ENCODE data around the gene SELENOS. TPM values are rescaled to one million over a fixed set of nuclear protein-coding genes. Genes with fewer than 3 reads are reported as not detected.

The SELENOS gene
- total RNA-seq, 1 donor from 2014 or later: 24.5 TPM

DNA sequence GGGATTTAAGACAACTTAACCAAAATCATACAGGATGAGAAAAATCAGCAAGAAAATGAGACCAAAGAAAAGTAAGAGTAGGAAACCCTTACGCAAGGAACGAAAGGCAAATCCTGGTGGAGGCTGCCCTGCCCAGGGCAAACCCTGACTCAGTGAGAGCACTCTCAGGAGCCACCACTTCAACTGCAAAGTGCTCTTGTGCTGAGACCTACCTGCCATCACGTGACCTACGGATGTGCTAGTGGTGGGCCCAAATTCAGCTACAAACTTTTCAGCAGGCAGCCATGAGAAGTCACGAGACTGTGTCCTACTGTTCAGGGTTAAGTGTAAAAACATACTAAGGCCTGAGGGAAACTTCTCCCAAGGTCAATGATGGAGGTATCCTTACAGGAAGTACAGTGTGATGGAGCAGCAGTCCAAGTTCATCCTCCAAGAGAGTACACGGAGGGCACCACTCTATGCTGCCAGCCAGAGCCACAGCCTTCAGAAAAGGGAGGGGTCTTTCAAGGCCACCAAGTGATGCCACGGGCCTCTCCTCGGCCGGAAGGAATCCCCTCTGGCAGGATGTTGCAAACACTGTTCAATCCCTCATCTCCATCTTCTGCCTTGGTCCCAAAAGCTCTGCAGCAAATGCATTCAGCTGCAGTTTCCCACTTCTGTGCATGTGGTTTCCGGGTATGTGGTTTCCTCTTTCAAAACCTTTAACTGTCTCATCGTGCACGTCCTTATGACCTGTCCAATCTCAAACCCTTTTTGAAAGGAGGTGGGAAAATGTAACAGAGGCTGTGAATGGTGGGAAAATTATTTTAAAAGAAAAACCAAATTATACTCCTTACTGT, 34.9 kb downstream of the SELENOS start:
- H3K27me3 Mint-ChIP-seq: no peaks in the 10 kb centered on the region
- H3K27ac Mint-ChIP-seq: peak overlapping the region; percentile 65
- H3K9me3 Mint-ChIP-seq: no peaks in the 10 kb centered on the region
- ATAC-seq (ENCODE audit: low read depth) (peak; percentile 85), DNase-seq (peak; percentile 24)
- peak overlapping the region; percentile 46 for H3K4me3 Mint-ChIP-seq
- POLR2A ChIA-PET: interaction anchor here (1.0 to 2.3 kb wide), 5 partner anchors 8 to 151 kb away, joined by 3 to 10 read pairs (median 4); partner anchors contain the start of gene CHSY1
- H3K36me3 Mint-ChIP-seq (ENCODE audit: low read depth): no peaks in the 10 kb centered on the region
- TF ChIP-seq, protein P1, sequence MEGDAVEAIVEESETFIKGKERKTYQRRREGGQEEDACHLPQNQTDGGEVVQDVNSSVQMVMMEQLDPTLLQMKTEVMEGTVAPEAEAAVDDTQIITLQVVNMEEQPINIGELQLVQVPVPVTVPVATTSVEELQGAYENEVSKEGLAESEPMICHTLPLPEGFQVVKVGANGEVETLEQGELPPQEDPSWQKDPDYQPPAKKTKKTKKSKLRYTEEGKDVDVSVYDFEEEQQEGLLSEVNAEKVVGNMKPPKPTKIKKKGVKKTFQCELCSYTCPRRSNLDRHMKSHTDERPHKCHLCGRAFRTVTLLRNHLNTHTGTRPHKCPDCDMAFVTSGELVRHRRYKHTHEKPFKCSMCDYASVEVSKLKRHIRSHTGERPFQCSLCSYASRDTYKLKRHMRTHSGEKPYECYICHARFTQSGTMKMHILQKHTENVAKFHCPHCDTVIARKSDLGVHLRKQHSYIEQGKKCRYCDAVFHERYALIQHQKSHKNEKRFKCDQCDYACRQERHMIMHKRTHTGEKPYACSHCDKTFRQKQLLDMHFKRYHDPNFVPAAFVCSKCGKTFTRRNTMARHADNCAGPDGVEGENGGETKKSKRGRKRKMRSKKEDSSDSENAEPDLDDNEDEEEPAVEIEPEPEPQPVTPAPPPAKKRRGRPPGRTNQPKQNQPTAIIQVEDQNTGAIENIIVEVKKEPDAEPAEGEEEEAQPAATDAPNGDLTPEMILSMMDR (IDR thresholded peaks at IDR 0.05): no peak
- intact Hi-C loops (cut with micrococcal nuclease): no loop called here
- peaks cover 80% of the 10 kb centered on the region for H3K4me1 Mint-ChIP-seq
- CTCF ChIA-PET: interaction anchor here (1.2 to 3.9 kb wide), 2 partner anchors 15 to 155 kb away, joined by 4 to 18 read pairs; no protein-coding TSS in a partner anchor

DNA sequence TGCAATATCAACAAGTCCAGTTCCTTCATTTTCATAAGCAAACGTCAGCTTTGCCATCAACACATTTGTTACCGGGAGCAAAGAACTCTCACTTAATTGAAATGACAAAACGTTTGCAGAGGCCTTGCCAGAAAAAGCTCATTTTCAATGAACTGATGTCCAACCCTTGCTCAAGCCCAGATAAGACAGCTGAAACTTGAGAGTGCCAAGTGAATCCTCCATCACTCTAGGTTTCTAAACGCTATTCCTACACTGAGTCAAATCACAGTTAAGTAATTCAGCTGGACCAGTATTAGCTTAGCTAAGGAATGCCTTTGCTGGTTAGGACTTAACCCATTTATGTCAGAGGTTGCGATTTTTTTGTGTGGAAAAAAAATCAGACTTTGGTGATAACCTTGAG, 36.9 kb downstream of the SELENOS start:
- intact Hi-C loops (cut with micrococcal nuclease): no loop called here
- no peak overlapping the region for H3K27ac Mint-ChIP-seq
- TF ChIP-seq, protein P1 (IDR thresholded peaks at IDR 0.05): no peak
- H3K9me3 Mint-ChIP-seq: no peaks in the 10 kb centered on the region
- no peak overlapping the region for H3K4me3 Mint-ChIP-seq
- ATAC-seq (ENCODE audit: low read depth): no peak
- ChIA-PET POLR2A (interaction anchor here (1.8 kb wide), 1 partner anchor 12 kb away, joined by 10 read pairs; the partner anchor contains the start of gene CHSY1), CTCF (no interaction called here)
- peaks cover 63% of the 10 kb centered on the region for H3K4me1 Mint-ChIP-seq
- no peak for DNase-seq
- no peaks in the 10 kb centered on the region for H3K27me3 Mint-ChIP-seq
- peaks cover 5% of the 10 kb centered on the region for H3K36me3 Mint-ChIP-seq (ENCODE audit: low read depth)

DNA sequence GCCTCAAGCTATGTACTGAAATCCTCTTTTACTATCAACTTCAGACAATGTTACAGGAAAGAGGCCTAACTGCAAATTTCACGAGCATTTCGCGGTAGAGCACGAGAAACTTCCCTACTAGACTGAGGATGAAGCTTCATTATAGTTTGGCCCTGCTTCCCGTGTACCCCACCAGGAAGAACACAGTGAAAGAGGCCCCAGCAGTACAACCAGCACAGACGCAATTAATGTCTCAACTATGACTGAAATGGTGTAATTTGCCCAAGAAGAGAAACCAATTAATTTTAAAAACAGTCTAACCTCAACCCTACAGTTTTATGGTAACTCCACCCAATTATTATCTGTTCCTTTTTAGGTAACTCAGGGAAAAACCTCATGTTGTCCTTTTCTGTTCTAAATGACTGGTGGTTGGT, 37.6 kb downstream of the SELENOS start:
- Mint-ChIP-seq H3K36me3 (ENCODE audit: low read depth) (peaks cover 11% of the 10 kb centered on the region), H3K27me3 (no peaks in the 10 kb centered on the region), H3K9me3 (no peaks in the 10 kb centered on the region), H3K4me3 (peak overlapping the region; percentile 29), H3K4me1 (peaks cover 57% of the 10 kb centered on the region), H3K27ac (peak overlapping the region; percentile 65)
- TF ChIP-seq, protein P1 (IDR thresholded peaks at IDR 0.05): no peak
- DNase-seq: no peak
- intact Hi-C loops (cut with micrococcal nuclease): no loop called here
- POLR2A ChIA-PET: interaction anchor here (0.9 to 1.8 kb wide), 2 partner anchors 11 to 12 kb away, joined by 3 to 10 read pairs; partner anchors contain the start of gene CHSY1
- ATAC-seq (ENCODE audit: low read depth): no peak
- CTCF ChIA-PET: interaction anchor here (1.3 kb wide), 1 partner anchor 12 kb away, joined by 4 read pairs; the partner anchor contains the start of gene CHSY1

DNA sequence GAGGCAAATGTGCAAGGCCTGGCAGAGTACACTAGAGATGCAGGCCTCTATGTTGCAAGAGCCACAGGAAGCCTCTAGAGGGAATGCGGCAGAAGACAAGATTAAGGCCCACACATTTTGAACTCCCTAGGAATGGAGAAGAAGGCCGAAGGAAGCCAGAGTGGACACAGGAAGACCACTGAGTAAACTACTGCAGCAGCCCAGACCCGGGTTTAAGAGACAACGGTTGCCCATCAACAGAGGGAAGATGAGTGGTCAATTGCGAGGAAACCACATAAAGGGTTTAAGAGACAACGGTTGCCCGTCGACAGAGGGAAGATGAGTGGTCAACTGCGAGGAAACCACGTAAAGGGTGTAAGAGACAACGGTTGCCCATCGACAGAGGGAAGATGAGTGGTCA, 40.0 kb downstream of the SELENOS start:
- DNase-seq (no peak), ATAC-seq (ENCODE audit: low read depth) (no peak)
- CTCF ChIA-PET: interaction anchor here (0.6 kb wide), 1 partner anchor 147 kb away, joined by 3 read pairs; no protein-coding TSS in a partner anchor
- peaks cover 39% of the 10 kb centered on the region for H3K4me1 Mint-ChIP-seq
- no peaks in the 10 kb centered on the region for H3K27me3 Mint-ChIP-seq
- no peak overlapping the region for H3K27ac Mint-ChIP-seq
- no peaks in the 10 kb centered on the region for H3K9me3 Mint-ChIP-seq
- TF ChIP-seq, protein P1 (IDR thresholded peaks at IDR 0.05): no peak
- H3K4me3 Mint-ChIP-seq: no peak overlapping the region
- POLR2A ChIA-PET: no interaction called here
- intact Hi-C loops (cut with micrococcal nuclease): no loop called here
- peaks cover 32% of the 10 kb centered on the region for H3K36me3 Mint-ChIP-seq (ENCODE audit: low read depth)

DNA sequence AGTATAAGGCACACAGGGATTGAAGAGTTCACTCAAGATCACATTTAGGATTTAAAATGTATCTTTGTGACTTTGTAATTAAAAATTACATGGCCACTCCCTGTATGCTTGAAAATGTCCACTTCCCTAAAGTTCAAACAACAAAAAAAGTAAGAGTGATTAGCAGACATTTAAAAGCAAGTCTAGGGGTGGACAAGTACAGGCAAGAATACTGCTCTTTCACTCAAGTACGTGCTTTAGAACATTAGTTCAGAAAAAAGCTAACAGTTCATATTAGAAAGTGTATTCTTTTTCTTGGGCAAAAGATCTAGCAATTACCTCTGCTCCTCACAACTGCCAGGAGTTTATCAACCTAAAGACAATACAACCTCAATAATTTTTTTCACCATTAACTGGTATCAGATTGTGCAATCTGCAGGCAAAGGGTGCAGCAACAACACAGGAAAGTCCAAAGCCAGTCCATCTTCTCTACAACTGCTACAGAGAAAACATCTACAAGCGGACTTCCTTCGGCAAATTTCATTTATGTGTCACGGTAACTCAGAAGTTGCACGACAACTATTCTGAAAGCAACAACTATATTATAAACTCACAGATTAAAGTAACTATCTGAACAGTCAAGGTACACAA, 43.5 kb downstream of the SELENOS start:
- TF ChIP-seq, protein P1 (IDR thresholded peaks at IDR 0.05): no peak
- H3K36me3 Mint-ChIP-seq (ENCODE audit: low read depth): peaks cover 55% of the 10 kb centered on the region
- H3K4me1 Mint-ChIP-seq: peaks cover 15% of the 10 kb centered on the region
- DNase-seq (no peak), ATAC-seq (ENCODE audit: low read depth) (no peak)
- H3K4me3 Mint-ChIP-seq: no peak overlapping the region
- ChIA-PET CTCF (no interaction called here), POLR2A (no interaction called here)
- peaks cover 6% of the 10 kb centered on the region for H3K9me3 Mint-ChIP-seq
- no peaks in the 10 kb centered on the region for H3K27me3 Mint-ChIP-seq
- no peak overlapping the region for H3K27ac Mint-ChIP-seq
- intact Hi-C loops (cut with micrococcal nuclease): no loop called here
